GM12865 (cell line): Measurements from ENCODE around the gene PPP6R3.
"Not testable (repeated sequence)": the region's sequence is repeated elsewhere in the genome, so short reads cannot be mapped to it uniquely, and the experiment has no call there.

ENCODE experiments used
- DNase-seq: peaks from one replicate; pipeline ENCODE4 v3.0.0; 2010; ENCODE audit warnings: low read depth
- H3K4me3 ChIP-seq: 2 replicates; pipeline ENCODE4 v1.5.1; 2011; ENCODE audit warnings: mild to moderate bottlenecking, low read depth, low read length, control low read depth
- CTCF ChIP-seq: IDR thresholded peaks from 2 replicates; pipeline ENCODE4 v1.5.1; 2011; ENCODE audit warnings: low read length, control low read depth, low read depth, inconsistent platforms; ENCODE audit not compliant: insufficient read depth; ENCODE audit errors: missing control alignments

The PPP6R3 gene

GRCh38 chr11:68469642-68470041, 9.1 kb downstream of the PPP6R3 start:
- DNase-seq: no peak
- no peak for TF ChIP-seq CTCF
- H3K4me3 ChIP-seq: no peak overlapping the region

DNA sequence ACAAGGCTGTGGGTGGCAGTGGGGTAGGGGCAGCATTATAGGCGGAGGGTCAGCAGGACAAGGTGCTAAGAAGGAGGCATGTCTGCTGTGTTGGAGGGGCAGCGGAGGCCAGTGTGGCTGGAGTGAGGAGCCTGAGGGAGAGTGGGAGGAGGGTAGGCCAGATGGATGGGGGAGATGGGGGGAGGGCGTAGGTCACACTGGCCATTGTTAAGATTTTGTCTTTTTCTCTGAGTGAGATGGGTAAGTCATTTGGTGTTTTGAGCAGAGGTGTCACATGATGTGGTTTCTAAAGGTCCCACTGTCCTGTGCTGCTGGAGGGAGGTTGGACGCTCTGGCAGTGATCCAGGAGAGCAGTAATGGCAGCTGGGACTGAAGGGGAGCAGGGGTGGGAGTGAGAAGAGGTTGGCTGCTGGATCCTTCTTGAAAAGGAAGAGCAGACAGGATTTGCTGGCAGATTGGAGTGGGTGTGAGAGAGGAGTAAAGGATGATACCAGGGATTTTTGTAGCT, 9.8 kb downstream of the PPP6R3 start:
- TF ChIP-seq CTCF: no peak
- DNase-seq: no peak
- H3K4me3 ChIP-seq: no peak overlapping the region

- TF ChIP-seq CTCF: no peak
- H3K4me3 ChIP-seq: no peak overlapping the region
- DNase-seq: peak; percentile 13
Observed at GRCh38 chr11:68471360-68472340, 11.1 kb downstream of the PPP6R3 start.

DNA sequence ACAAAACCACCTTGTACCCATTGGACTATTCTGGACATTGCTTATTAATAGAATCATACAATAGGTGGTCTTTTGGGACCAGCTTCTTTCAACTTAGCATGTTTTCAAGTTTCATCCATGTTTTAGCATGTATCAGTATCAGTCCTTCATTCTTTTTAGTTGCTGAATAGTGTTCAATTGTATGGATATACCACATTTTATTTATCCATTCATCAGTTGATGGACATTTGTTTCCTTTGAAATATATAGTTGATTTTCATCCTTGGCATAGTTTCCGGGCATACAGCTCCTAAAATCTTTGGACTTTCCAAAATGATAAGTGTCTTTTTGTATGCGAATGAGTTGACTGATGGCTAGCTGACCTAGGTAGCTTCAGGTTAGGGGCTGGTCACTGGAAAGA, 12.2 kb downstream of the PPP6R3 start:
- DNase-seq: no peak
- H3K4me3 ChIP-seq: no peak overlapping the region
- no peak for TF ChIP-seq CTCF

- no peak for TF ChIP-seq CTCF
- H3K4me3 ChIP-seq: no peak overlapping the region
- DNase-seq: no peak
Observed at GRCh38 chr11:68473693-68474092, 13.1 kb downstream of the PPP6R3 start.

- DNase-seq, H3K4me3 ChIP-seq: not testable (repeated sequence)
Observed at GRCh38 chr11:68475626-68476025, 15.1 kb downstream of the PPP6R3 start.

GRCh38 chr11:68479390-68479789, 18.8 kb downstream of the PPP6R3 start:
- no peak for DNase-seq
- H3K4me3 ChIP-seq: no peak overlapping the region
- TF ChIP-seq CTCF: no peak
